ENCODE measurements around the gene RALGPS1. TPM values are rescaled to one million over a fixed set of nuclear protein-coding genes. Genes with fewer than 3 reads are reported as not detected.
A peak's percentile ranks its signal among the peaks of the same experiment; 100 is the strongest.

The RALGPS1 gene
- polyA plus RNA-seq, 2 of the 4 experiments (the other 2 are of a cell fraction) = 5.0 to 7.9 TPM

DNA sequence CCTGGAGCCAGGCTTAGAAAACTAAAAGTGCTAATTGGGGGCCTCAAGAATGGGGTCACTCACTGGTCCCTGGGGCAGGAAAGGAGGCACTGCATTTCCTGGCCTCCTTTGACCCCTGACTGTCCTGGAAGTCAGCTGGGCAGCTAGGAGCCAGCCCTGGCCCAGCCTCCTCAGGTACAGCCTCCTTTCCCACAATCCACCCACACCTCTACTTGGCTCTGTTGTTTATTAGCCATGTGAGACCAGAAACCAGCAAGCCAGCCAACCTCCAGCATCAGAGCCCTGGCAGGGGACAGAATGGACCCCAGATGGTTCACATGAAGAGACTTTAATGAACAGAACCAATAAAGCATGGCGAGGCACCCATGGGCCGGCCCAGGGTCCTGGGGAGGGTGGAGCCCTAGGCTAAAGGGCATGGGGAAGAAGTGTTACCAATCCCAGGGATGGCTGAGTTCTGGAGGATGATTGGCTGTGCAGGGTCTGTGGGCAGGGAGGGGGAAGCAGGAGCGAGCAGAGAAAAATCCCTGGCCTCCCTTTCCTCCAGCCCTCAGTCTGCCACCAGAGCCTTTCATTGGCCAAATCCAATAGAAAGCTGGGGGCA, 263.2 kb downstream of the RALGPS1 start:
- FAIRE-seq (no peak), DNase-seq (ENCODE audit: low read depth in 1 of 2, low spot score in 1 of 2) (no peak), ATAC-seq (no peak)
- Histone ChIP-seq H3K4me1 (no peaks in the 10 kb centered on the region), H3K9me3 (no peaks in the 10 kb centered on the region), H3K4me3 (no peak overlapping the region), H3K4me2 (no peak overlapping the region), H3K27ac (no peak overlapping the region)
- no peak for TF ChIP-seq CHD4 (IDR thresholded peaks at IDR 0.05; ENCODE audit: borderline replicate concordance)
- TF ChIP-seq NPAS2 (CRISPR knock-in tag; IDR thresholded peaks at IDR 0.05; ENCODE audit: borderline replicate concordance) = no peak
- TF ChIP-seq BHLHE40 (IDR thresholded peaks at IDR 0.05; ENCODE audit: low read depth, low read length) = no peak
- no peak for TF ChIP-seq POLR2A (IDR thresholded peaks at IDR 0.05; ENCODE audit: low read length)
- TF ChIP-seq JUNB (IDR thresholded peaks at IDR 0.05) = no peak
- TF ChIP-seq ZC3H11A (IDR thresholded peaks at IDR 0.05) = no peak
- TF ChIP-seq HDAC2 (IDR thresholded peaks at IDR 0.05) = no peak
- TF ChIP-seq NR3C1 (IDR thresholded peaks at IDR 0.05) = no peak
- TF ChIP-seq EHF (CRISPR knock-in tag; IDR thresholded peaks at IDR 0.05) = no peak
- TF ChIP-seq RNF2 (IDR thresholded peaks at IDR 0.05; ENCODE audit: borderline replicate concordance, low read depth) = no peak
- no peak for TF ChIP-seq NFE2L2 (conservative IDR thresholded peaks at IDR 0.05; ENCODE audit: low read length)
- TF ChIP-seq, protein P1, sequence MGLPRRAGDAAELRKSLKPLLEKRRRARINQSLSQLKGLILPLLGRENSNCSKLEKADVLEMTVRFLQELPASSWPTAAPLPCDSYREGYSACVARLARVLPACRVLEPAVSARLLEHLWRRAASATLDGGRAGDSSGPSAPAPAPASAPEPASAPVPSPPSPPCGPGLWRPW (IDR thresholded peaks at IDR 0.05) = no peak
- no peak for TF ChIP-seq ZSCAN20 (CRISPR knock-in tag; IDR thresholded peaks at IDR 0.05)
- TF ChIP-seq SREBF2 (IDR thresholded peaks at IDR 0.05) = no peak
- TF ChIP-seq, protein P2, sequence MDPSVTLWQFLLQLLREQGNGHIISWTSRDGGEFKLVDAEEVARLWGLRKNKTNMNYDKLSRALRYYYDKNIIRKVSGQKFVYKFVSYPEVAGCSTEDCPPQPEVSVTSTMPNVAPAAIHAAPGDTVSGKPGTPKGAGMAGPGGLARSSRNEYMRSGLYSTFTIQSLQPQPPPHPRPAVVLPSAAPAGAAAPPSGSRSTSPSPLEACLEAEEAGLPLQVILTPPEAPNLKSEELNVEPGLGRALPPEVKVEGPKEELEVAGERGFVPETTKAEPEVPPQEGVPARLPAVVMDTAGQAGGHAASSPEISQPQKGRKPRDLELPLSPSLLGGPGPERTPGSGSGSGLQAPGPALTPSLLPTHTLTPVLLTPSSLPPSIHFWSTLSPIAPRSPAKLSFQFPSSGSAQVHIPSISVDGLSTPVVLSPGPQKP (IDR thresholded peaks at IDR 0.05; ENCODE audit: low read depth, low read length) = no peak
- TF ChIP-seq ZFP36 (IDR thresholded peaks at IDR 0.05; ENCODE audit: borderline replicate concordance, partially characterized antibody) = no peak
- TF ChIP-seq CBX2 (IDR thresholded peaks at IDR 0.05; ENCODE audit: borderline replicate concordance, low read depth) = no peak
- TF ChIP-seq, protein P3, sequence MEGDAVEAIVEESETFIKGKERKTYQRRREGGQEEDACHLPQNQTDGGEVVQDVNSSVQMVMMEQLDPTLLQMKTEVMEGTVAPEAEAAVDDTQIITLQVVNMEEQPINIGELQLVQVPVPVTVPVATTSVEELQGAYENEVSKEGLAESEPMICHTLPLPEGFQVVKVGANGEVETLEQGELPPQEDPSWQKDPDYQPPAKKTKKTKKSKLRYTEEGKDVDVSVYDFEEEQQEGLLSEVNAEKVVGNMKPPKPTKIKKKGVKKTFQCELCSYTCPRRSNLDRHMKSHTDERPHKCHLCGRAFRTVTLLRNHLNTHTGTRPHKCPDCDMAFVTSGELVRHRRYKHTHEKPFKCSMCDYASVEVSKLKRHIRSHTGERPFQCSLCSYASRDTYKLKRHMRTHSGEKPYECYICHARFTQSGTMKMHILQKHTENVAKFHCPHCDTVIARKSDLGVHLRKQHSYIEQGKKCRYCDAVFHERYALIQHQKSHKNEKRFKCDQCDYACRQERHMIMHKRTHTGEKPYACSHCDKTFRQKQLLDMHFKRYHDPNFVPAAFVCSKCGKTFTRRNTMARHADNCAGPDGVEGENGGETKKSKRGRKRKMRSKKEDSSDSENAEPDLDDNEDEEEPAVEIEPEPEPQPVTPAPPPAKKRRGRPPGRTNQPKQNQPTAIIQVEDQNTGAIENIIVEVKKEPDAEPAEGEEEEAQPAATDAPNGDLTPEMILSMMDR (IDR thresholded peaks at IDR 0.05) = no peak
- no peak for TF ChIP-seq CBX8 (IDR thresholded peaks at IDR 0.05)
- WGBS (ENCODE audit: missing lambda C conversion rate) = 93% methylated on average over 3 of the region's 3 CpGs
- CTCF ChIA-PET = interaction anchor here (2.7 to 3.9 kb wide), 3 partner anchors 21 to 238 kb away, joined by 9 to 15 read pairs (median 12); no protein-coding TSS in a partner anchor
- POLR2A ChIA-PET = no interaction called here

DNA sequence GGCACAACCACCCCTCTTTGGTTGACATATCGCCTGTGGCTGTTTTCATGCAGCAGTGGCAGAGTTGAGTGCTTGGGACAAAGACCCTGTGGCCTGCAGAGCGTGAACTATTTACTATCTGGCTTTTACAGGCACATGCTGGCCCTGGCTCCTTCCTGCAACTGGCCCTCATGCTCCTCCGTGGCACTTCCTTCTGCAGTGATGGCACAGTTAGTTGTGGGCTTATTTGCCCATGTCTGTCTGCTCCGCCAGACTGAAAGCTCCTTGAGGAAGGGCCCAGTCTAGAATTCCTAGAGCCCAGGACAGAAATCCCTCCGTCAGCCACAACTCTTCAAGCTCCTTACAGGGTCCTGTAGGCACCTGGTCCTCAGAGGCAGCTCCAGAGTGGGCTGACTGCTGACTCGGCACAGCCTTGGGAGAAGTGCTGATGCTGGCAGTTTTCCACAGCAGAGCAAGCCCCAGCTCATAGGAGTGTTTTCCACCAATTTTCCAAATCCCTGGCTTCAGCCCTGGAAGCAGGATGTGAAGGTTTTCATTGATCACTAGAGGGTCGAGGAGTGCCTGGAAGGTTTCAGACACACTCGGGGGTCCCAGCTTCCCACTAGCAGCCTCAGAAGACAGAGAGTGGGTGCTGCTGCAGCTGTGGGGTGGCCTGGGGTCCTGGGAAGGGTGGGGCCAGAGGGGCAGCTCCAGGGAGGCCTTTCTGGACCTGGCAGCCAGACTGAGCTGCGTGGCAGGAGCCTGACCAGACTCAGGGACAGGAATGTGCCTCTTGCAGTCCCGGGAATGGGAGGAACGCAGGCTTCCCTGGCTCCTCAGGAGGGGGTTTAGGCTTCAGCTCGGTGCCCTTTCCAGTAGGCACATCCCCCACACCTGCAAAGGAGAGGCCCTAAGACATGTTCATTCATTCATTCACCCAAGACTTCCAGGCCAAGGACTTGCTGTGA, 264.4 kb downstream of the RALGPS1 start:
- Histone ChIP-seq H3K4me2 (no peak overlapping the region), H3K4me3 (no peak overlapping the region), H3K4me1 (no peaks in the 10 kb centered on the region), H3K9me3 (no peaks in the 10 kb centered on the region), H3K27ac (no peak overlapping the region)
- TF ChIP-seq MAFK (IDR thresholded peaks at IDR 0.05; ENCODE audit: partially characterized antibody) (peak; percentile 90), ZC3H11A (IDR thresholded peaks at IDR 0.05) (no peak), HOXB5 (CRISPR knock-in tag; IDR thresholded peaks at IDR 0.05) (no peak), FOXS1 (CRISPR knock-in tag; IDR thresholded peaks at IDR 0.05) (no peak)
- TF ChIP-seq, protein P3 (IDR thresholded peaks at IDR 0.05) = no peak
- WGBS (ENCODE audit: missing lambda C conversion rate) = 88% methylated on average over 10 of the region's 12 CpGs
- POLR2A ChIA-PET = no interaction called here
- FAIRE-seq (no peak), DNase-seq (ENCODE audit: low read depth in 1 of 2, low spot score in 1 of 2) (no peak), ATAC-seq (no peak)
- CTCF ChIA-PET = interaction anchor here (1.6 to 3.9 kb wide), 4 partner anchors 19 to 244 kb away, joined by 3 to 15 read pairs (median 10); no protein-coding TSS in a partner anchor

Measured in A549 (cell line).